CD4-positive, alpha-beta T cell (primary cell): ENCODE data around the gene HHAT. TPM values are rescaled to one million over a fixed set of nuclear protein-coding genes. Genes with fewer than 3 reads are reported as not detected.

ENCODE experiments used
- ATAC-seq: fragments of 200-7000 bp; cut with Tn5 transposase; one replicate; pipeline ENCODE4 v1.10.0; 2022; ENCODE audit warnings: mild to moderate bottlenecking; ENCODE audit not compliant: poor library complexity
- CTCF ChIA-PET: fragments of 350-600 bp; sonication (Branson Sonifier 250); formaldehyde crosslinking; loops from one replicate; lab custom pipeline; 2021; ENCODE audit warnings: antibody characterized with exemption, inconsistent platforms; lab: Charles Lee
- POLR2A ChIA-PET: fragments of 350-600 bp; sonication (Branson Sonifier 250); formaldehyde crosslinking; loops from one replicate; lab custom pipeline; 2021; ENCODE audit warnings: antibody characterized with exemption, inconsistent platforms; lab: Charles Lee
- DNase-seq, 14 experiments: peaks; one replicate each; pipeline ENCODE4 v3.0.0-alpha.2; 2013 to 2020; ENCODE audit warnings: mixed read lengths in 2 of 14
- H3K27ac ChIP-seq, 2 donors: one replicate each; pipeline versions ENCODE4 v1.5.1 to v1.7.0; 2013; ENCODE audit warnings: low read length in 2 of 2, low read depth in 1 of 2, mild to moderate bottlenecking in 1 of 2
- H3K27me3 ChIP-seq, 2 experiments: 1 replicate in 1 of 2; 2 replicates in 1 of 2; pipeline versions ENCODE4 v1.6.1 to v1.7.0; 2013; ENCODE audit warnings: low read length in 2 of 2, control low read depth in 1 of 2, mild to moderate bottlenecking in 1 of 2, moderate library complexity in 1 of 2; ENCODE audit not compliant: insufficient read depth in 2 of 2, control insufficient read depth in 1 of 2
- H3K36me3 ChIP-seq: one replicate; pipeline ENCODE4 v1.6.1; 2013; ENCODE audit warnings: low read length, control low read depth; ENCODE audit not compliant: insufficient read depth
- H3K4me1 ChIP-seq: one replicate; pipeline ENCODE4 v1.6.1; 2013; ENCODE audit warnings: low read length, control low read depth; ENCODE audit not compliant: insufficient read depth
- H3K4me3 ChIP-seq: one replicate; pipeline ENCODE4 v1.5.1; 2013; ENCODE audit warnings: mild to moderate bottlenecking, low read length, moderate library complexity
- H3K9me3 ChIP-seq, 2 experiments: 1 replicate in 1 of 2; 2 replicates in 1 of 2; pipeline versions ENCODE4 v1.6.1 to v1.7.0; 2013; ENCODE audit warnings: low read length in 2 of 2, mild to moderate bottlenecking in 2 of 2, control low read depth in 1 of 2, moderate library complexity in 1 of 2; ENCODE audit not compliant: control insufficient read depth in 1 of 2, insufficient read depth in 1 of 2
- H3K27ac Mint-ChIP-seq: one replicate; pipeline ENCODE4 v1.8.0; 2020; ENCODE audit warnings: mixed read lengths
- H3K27me3 Mint-ChIP-seq: one replicate; pipeline ENCODE4 v1.8.0; 2021; ENCODE audit warnings: mixed read lengths
- H3K36me3 Mint-ChIP-seq: one replicate; pipeline ENCODE4 v1.8.0; 2021; ENCODE audit warnings: low read depth, mixed read lengths
- H3K4me1 Mint-ChIP-seq: one replicate; pipeline ENCODE4 v1.8.0; 2021; ENCODE audit warnings: low read depth, mixed read lengths
- H3K4me3 Mint-ChIP-seq: one replicate; pipeline ENCODE4 v1.8.0; 2020; ENCODE audit warnings: mild to moderate bottlenecking, mixed read lengths
- H3K9me3 Mint-ChIP-seq: one replicate; pipeline ENCODE4 v1.8.0; 2020; ENCODE audit warnings: mixed read lengths
- CTCF ChIP-seq: fragments of 200-600 bp; IDR thresholded peaks from one replicate; pipeline ENCODE4 v1.8.0; 2022; ENCODE audit warnings: antibody characterized with exemption, mild to moderate bottlenecking
- intact Hi-C, 2 experiments: fragments of 100-400 bp; cut with DNase I in 1 of 2; cut with micrococcal nuclease in 1 of 2; formaldehyde crosslinking; loops; one replicate each; pipeline versions ENCODE4 v1.15.1 to v1.9.0; 2023 to 2025; cut with DNase I, micrococcal nuclease
- total RNA-seq, 174 experiments: library from RNA in 2 of 174; stranded (reverse) in 2 of 174; gene quantifications; one replicate each; pipeline ENCODE4 v1.2.3 and lab custom pipeline; 2021 to 2026

Gene HHAT
- total RNA-seq, 2 experiments from 2014 or later = 3.1 to 3.3 TPM

- ChIA-PET POLR2A (no interaction called here), CTCF (interaction anchor here (0.6 kb wide), 1 partner anchor 209 kb away, joined by 4 read pairs; no protein-coding TSS in a partner anchor)
- Histone ChIP-seq H3K4me1 (no peaks in the 10 kb centered on the region), H3K4me3 (no peak overlapping the region), H3K27me3 (no peaks in the 10 kb centered on the region), H3K36me3 (no peaks in the 10 kb centered on the region), H3K9me3 (no peaks in the 10 kb centered on the region), H3K27ac (no peak overlapping the region)
- no peak for DNase-seq
- no peaks in the 10 kb centered on the region for H3K36me3 Mint-ChIP-seq
- intact Hi-C loops = no loop called here
- ATAC-seq = no peak
- TF ChIP-seq CTCF = no peak
- H3K4me1 Mint-ChIP-seq = no peaks in the 10 kb centered on the region
- H3K27me3 Mint-ChIP-seq = no peaks in the 10 kb centered on the region
- no peaks in the 10 kb centered on the region for H3K9me3 Mint-ChIP-seq
- H3K27ac Mint-ChIP-seq = no peak overlapping the region
- no peak overlapping the region for H3K4me3 Mint-ChIP-seq
Measured at GRCh38 chr1:210475321-210475720, 146.6 kb downstream of the HHAT start.

GRCh38 chr1:210475806-210476205 lies 147.1 kb downstream of the HHAT start:
- Histone ChIP-seq H3K27ac (no peak overlapping the region), H3K27me3 (no peaks in the 10 kb centered on the region), H3K4me1 (no peaks in the 10 kb centered on the region), H3K36me3 (no peaks in the 10 kb centered on the region), H3K9me3 (no peaks in the 10 kb centered on the region), H3K4me3 (no peak overlapping the region)
- ATAC-seq = no peak
- no peaks in the 10 kb centered on the region for H3K4me1 Mint-ChIP-seq
- H3K4me3 Mint-ChIP-seq = no peak overlapping the region
- no peak overlapping the region for H3K27ac Mint-ChIP-seq
- DNase-seq = no peak
- no peaks in the 10 kb centered on the region for H3K27me3 Mint-ChIP-seq
- TF ChIP-seq CTCF = no peak
- H3K9me3 Mint-ChIP-seq = no peaks in the 10 kb centered on the region
- POLR2A ChIA-PET = no interaction called here
- CTCF ChIA-PET = interaction anchor here (0.6 kb wide), 1 partner anchor 209 kb away, joined by 4 read pairs; no protein-coding TSS in a partner anchor
- no peaks in the 10 kb centered on the region for H3K36me3 Mint-ChIP-seq
- intact Hi-C loops = no loop called here

GRCh38 chr1:210476730-210477129 lies 148.0 kb downstream of the HHAT start:
- H3K27me3 Mint-ChIP-seq = no peaks in the 10 kb centered on the region
- ATAC-seq (no peak), DNase-seq (no peak)
- Histone ChIP-seq H3K4me3 (no peak overlapping the region), H3K36me3 (no peaks in the 10 kb centered on the region), H3K9me3 (no peaks in the 10 kb centered on the region), H3K27me3 (no peaks in the 10 kb centered on the region), H3K4me1 (no peaks in the 10 kb centered on the region), H3K27ac (no peak overlapping the region)
- H3K4me1 Mint-ChIP-seq = no peaks in the 10 kb centered on the region
- no peaks in the 10 kb centered on the region for H3K36me3 Mint-ChIP-seq
- TF ChIP-seq CTCF = no peak
- CTCF ChIA-PET = no interaction called here
- POLR2A ChIA-PET = no interaction called here
- intact Hi-C loops = no loop called here
- no peak overlapping the region for H3K4me3 Mint-ChIP-seq
- no peak overlapping the region for H3K27ac Mint-ChIP-seq
- no peaks in the 10 kb centered on the region for H3K9me3 Mint-ChIP-seq
